ENCODE measurements around the gene PCYT2.

DNA sequence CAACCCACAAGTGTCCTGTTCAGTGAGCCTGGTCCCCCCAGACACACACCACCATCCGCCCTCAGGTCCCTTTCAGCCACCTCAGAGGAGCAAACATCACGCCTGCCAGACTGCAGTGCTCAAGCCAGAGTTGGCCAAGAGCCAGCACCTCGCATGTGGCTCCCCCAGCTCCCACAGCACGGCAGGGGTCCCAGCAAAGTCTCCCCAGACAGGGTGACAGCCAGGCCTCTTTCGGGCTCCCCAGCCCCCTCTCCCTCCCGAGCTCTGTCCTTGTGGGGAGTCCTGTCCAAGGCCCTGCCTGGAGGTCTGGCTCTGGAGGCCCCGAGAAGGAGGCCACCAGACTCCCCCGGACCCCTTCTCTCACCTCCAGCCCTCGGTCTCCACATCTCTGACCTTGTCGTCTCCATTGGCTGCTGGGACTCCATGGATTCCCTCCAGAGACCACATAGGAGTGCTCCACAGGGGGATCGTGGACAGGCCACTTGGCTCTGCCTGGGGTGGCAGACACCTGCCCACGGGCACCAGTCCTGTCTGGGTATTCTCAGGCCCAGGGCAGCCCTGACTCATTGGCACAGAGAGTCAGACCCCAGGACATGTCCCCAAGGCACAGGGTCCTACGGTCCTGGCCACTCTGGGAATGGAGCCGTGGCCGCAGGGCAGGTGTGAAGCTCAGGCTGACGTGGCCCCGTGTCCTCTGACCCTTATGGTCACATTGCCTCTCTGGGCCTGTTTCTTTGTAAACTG is 37.6 kb upstream of the PCYT2 start:
- TF ChIP-seq, protein P1, sequence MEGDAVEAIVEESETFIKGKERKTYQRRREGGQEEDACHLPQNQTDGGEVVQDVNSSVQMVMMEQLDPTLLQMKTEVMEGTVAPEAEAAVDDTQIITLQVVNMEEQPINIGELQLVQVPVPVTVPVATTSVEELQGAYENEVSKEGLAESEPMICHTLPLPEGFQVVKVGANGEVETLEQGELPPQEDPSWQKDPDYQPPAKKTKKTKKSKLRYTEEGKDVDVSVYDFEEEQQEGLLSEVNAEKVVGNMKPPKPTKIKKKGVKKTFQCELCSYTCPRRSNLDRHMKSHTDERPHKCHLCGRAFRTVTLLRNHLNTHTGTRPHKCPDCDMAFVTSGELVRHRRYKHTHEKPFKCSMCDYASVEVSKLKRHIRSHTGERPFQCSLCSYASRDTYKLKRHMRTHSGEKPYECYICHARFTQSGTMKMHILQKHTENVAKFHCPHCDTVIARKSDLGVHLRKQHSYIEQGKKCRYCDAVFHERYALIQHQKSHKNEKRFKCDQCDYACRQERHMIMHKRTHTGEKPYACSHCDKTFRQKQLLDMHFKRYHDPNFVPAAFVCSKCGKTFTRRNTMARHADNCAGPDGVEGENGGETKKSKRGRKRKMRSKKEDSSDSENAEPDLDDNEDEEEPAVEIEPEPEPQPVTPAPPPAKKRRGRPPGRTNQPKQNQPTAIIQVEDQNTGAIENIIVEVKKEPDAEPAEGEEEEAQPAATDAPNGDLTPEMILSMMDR (conservative IDR thresholded peaks at IDR 0.05) = no peak
- no peak for TF ChIP-seq ZFX (IDR thresholded peaks at IDR 0.05)
